ENCODE data around the gene AKAP6. TPM values are rescaled to one million over a fixed set of nuclear protein-coding genes. Genes with fewer than 3 reads are reported as not detected.

AKAP6 gene
- total RNA-seq, 1 experiment from 2014 or later: 2.8 TPM

GRCh38 chr14:32478050-32478449, 149.0 kb downstream of the AKAP6 start:
- H3K4me1 Mint-ChIP-seq (ENCODE audit: low read depth, unreplicated experiment): peaks cover 11% of the 10 kb centered on the region
- no peak for DNase-seq
- H3K36me3 Mint-ChIP-seq (ENCODE audit: insufficient read depth, unreplicated experiment): no peaks in the 10 kb centered on the region
- intact Hi-C loops (cut with micrococcal nuclease; ENCODE audit: unreplicated experiment): loop anchor here (10.0 kb wide), 1 partner anchor 403 kb away; the partner anchor contains the start of gene ARHGAP5
- TF ChIP-seq CTCF (IDR thresholded peaks at IDR 0.05; ENCODE audit: unreplicated experiment): no peak
- H3K27me3 Mint-ChIP-seq (ENCODE audit: unreplicated experiment): no peaks in the 10 kb centered on the region
- no peaks in the 10 kb centered on the region for H3K9me3 Mint-ChIP-seq (ENCODE audit: low read depth, unreplicated experiment)
- BruUV-seq (replicated peaks): no TSS peak
- H3K27ac Mint-ChIP-seq (ENCODE audit: unreplicated experiment): no peak overlapping the region
- CTCF ChIA-PET: no interaction called here
- no peak overlapping the region for H3K4me3 Mint-ChIP-seq (ENCODE audit: low read depth, unreplicated experiment)

GRCh38 chr14:32480337-32480736, 151.2 kb downstream of the AKAP6 start:
- CTCF ChIA-PET: no interaction called here
- no peak overlapping the region for H3K27ac Mint-ChIP-seq (ENCODE audit: unreplicated experiment)
- H3K27me3 Mint-ChIP-seq (ENCODE audit: unreplicated experiment): no peaks in the 10 kb centered on the region
- no peaks in the 10 kb centered on the region for H3K4me1 Mint-ChIP-seq (ENCODE audit: low read depth, unreplicated experiment)
- no peak overlapping the region for H3K4me3 Mint-ChIP-seq (ENCODE audit: low read depth, unreplicated experiment)
- H3K9me3 Mint-ChIP-seq (ENCODE audit: low read depth, unreplicated experiment): no peaks in the 10 kb centered on the region
- intact Hi-C loops (cut with micrococcal nuclease; ENCODE audit: unreplicated experiment): no loop called here
- no peak for DNase-seq
- H3K36me3 Mint-ChIP-seq (ENCODE audit: insufficient read depth, unreplicated experiment): no peaks in the 10 kb centered on the region
- TF ChIP-seq CTCF (IDR thresholded peaks at IDR 0.05; ENCODE audit: unreplicated experiment): no peak
- no TSS peak for BruUV-seq (replicated peaks)

- Mint-ChIP-seq H3K4me3 (ENCODE audit: low read depth, unreplicated experiment) (no peak overlapping the region), H3K27me3 (ENCODE audit: unreplicated experiment) (no peaks in the 10 kb centered on the region), H3K4me1 (ENCODE audit: low read depth, unreplicated experiment) (no peaks in the 10 kb centered on the region), H3K36me3 (ENCODE audit: insufficient read depth, unreplicated experiment) (no peaks in the 10 kb centered on the region), H3K27ac (ENCODE audit: unreplicated experiment) (no peak overlapping the region), H3K9me3 (ENCODE audit: low read depth, unreplicated experiment) (no peaks in the 10 kb centered on the region)
- DNase-seq: no peak
- TF ChIP-seq CTCF (IDR thresholded peaks at IDR 0.05; ENCODE audit: unreplicated experiment): no peak
- intact Hi-C loops (cut with micrococcal nuclease; ENCODE audit: unreplicated experiment): no loop called here
- BruUV-seq (replicated peaks): no TSS peak
- CTCF ChIA-PET: no interaction called here
Measured at GRCh38 chr14:32481707-32482106, 152.6 kb downstream of the AKAP6 start.

DNA sequence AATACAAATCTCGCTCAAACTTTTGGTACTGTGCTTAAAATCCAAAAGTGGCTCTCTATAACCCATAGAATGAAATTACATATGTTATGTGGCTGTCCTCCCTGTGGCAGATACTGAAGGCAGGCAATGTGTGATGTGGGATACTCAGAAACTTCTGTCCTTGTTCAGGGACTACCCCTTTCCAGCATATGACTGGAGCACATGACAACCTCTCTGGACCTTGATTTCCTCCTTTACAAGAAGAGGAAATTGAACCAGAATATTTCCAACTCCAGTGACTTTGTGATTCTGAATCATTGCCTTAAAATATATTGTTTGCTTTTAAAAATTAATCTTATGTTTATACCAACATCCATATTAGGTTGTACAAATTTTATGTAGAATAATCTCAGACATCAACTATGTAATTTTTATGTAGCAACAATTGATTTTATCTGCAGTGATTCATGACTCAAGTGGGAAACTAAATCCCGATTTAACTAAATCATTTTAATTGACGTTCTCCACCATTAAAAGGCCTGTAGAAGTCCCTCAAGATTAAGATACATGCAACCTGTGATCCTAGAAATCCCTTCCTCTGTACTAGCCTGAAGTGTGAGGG, 162.4 kb downstream of the AKAP6 start:
- H3K27me3 Mint-ChIP-seq (ENCODE audit: unreplicated experiment): no peaks in the 10 kb centered on the region
- CTCF ChIA-PET: no interaction called here

More for the DNA sequence above, 162.4 kb downstream of the AKAP6 start:
- intact Hi-C loops (cut with micrococcal nuclease; ENCODE audit: unreplicated experiment): no loop called here
- Mint-ChIP-seq H3K9me3 (ENCODE audit: low read depth, unreplicated experiment) (no peaks in the 10 kb centered on the region), H3K36me3 (ENCODE audit: insufficient read depth, unreplicated experiment) (no peaks in the 10 kb centered on the region), H3K4me3 (ENCODE audit: low read depth, unreplicated experiment) (no peak overlapping the region), H3K27ac (ENCODE audit: unreplicated experiment) (no peak overlapping the region), H3K4me1 (ENCODE audit: low read depth, unreplicated experiment) (peaks cover 8% of the 10 kb centered on the region)
- BruUV-seq (replicated peaks): no TSS peak
- DNase-seq: no peak
- TF ChIP-seq CTCF (IDR thresholded peaks at IDR 0.05; ENCODE audit: unreplicated experiment): no peak
